Limb (tissue), 2 donors: ENCODE measurements around the gene RFTN1.
"Not testable (repeated sequence)": the region's sequence is repeated elsewhere in the genome, so short reads cannot be mapped to it uniquely, and the experiment has no call there.

ENCODE experiments used
- DNase-seq, 2 donors: peaks; one replicate each; pipeline ENCODE4 v3.0.0-alpha.2; 2016; ENCODE audit errors: extremely low spot score in 2 of 2

Gene RFTN1

GRCh38 chr3:16330351-16330750 lies 183.1 kb downstream of the RFTN1 start:
- no peak for DNase-seq

GRCh38 chr3:16329826-16330129 lies 183.7 kb downstream of the RFTN1 start:
- DNase-seq, result peak in 1 of 2 donors; percentile 49

- no peak for DNase-seq
Observed at GRCh38 chr3:16329036-16329825, 184.3 kb downstream of the RFTN1 start.

GRCh38 chr3:16328124-16328523 lies 185.4 kb downstream of the RFTN1 start:
- DNase-seq, result no peak

- DNase-seq, result no peak
Observed at GRCh38 chr3:16326724-16327349, 186.7 kb downstream of the RFTN1 start.

- no peak for DNase-seq
Observed at GRCh38 chr3:16325850-16326249, 187.6 kb downstream of the RFTN1 start.

- DNase-seq, result no peak
Observed at GRCh38 chr3:16323737-16324136, 189.8 kb downstream of the RFTN1 start.

- DNase-seq, result no peak
Observed at GRCh38 chr3:16322189-16322588, 191.3 kb downstream of the RFTN1 start.

- no peak for DNase-seq
Observed at GRCh38 chr3:16320711-16321110, 192.8 kb downstream of the RFTN1 start.

- DNase-seq, result no peak
Observed at GRCh38 chr3:16319723-16320122, 193.8 kb downstream of the RFTN1 start.

GRCh38 chr3:16319307-16319706 lies 194.2 kb downstream of the RFTN1 start:
- no peak for DNase-seq

- DNase-seq, result no peak
Observed at GRCh38 chr3:16318176-16318575, 195.3 kb downstream of the RFTN1 start.

- DNase-seq, result no peak
Observed at GRCh38 chr3:16317561-16317945, 195.9 kb downstream of the RFTN1 start.

- no peak for DNase-seq
Observed at GRCh38 chr3:16316847-16317560, 196.5 kb downstream of the RFTN1 start.

GRCh38 chr3:16316396-16316795 lies 197.1 kb downstream of the RFTN1 start:
- no peak for DNase-seq

GRCh38 chr3:16315623-16316022 lies 197.9 kb downstream of the RFTN1 start:
- DNase-seq, result no peak

- no peak for DNase-seq
Observed at GRCh38 chr3:16313886-16314645, 199.4 kb downstream of the RFTN1 start.

- no peak for DNase-seq
Observed at GRCh38 chr3:16311960-16312451, 201.5 kb downstream of the RFTN1 start.

- DNase-seq, result not testable (repeated sequence)
Observed at GRCh38 chr3:16310486-16310885, 203.0 kb downstream of the RFTN1 start.

GRCh38 chr3:16309558-16309957 lies 203.9 kb downstream of the RFTN1 start:
- DNase-seq, result no peak

- DNase-seq, result no peak
Observed at GRCh38 chr3:16308727-16309126, 204.8 kb downstream of the RFTN1 start.
